IPS-15b (cell line): Measurements from ENCODE around the gene PCDH7.

Experiments
- H3K27me3 ChIP-seq: one replicate; pipeline ENCODE4 v1.6.1; 2013; ENCODE audit warnings: low read length; ENCODE audit not compliant: control insufficient read depth, insufficient read depth
- H3K36me3 ChIP-seq: one replicate; pipeline ENCODE4 v1.6.1; 2013; ENCODE audit warnings: low read length; ENCODE audit not compliant: control insufficient read depth, insufficient read depth
- H3K4me1 ChIP-seq: one replicate; pipeline ENCODE4 v1.6.1; 2013; ENCODE audit warnings: mild to moderate bottlenecking, low read length; ENCODE audit not compliant: control insufficient read depth, insufficient read depth
- H3K4me3 ChIP-seq: one replicate; pipeline ENCODE4 v1.5.1; 2013; ENCODE audit warnings: low read depth, low read length
- H3K9ac ChIP-seq: one replicate; pipeline ENCODE4 v1.6.1; 2013; ENCODE audit warnings: low read depth, mild to moderate bottlenecking, low read length
- H3K9me3 ChIP-seq: one replicate; pipeline ENCODE4 v1.6.1; 2013; ENCODE audit warnings: mild to moderate bottlenecking, low read length; ENCODE audit not compliant: control insufficient read depth, insufficient read depth

The PCDH7 gene, protein sequence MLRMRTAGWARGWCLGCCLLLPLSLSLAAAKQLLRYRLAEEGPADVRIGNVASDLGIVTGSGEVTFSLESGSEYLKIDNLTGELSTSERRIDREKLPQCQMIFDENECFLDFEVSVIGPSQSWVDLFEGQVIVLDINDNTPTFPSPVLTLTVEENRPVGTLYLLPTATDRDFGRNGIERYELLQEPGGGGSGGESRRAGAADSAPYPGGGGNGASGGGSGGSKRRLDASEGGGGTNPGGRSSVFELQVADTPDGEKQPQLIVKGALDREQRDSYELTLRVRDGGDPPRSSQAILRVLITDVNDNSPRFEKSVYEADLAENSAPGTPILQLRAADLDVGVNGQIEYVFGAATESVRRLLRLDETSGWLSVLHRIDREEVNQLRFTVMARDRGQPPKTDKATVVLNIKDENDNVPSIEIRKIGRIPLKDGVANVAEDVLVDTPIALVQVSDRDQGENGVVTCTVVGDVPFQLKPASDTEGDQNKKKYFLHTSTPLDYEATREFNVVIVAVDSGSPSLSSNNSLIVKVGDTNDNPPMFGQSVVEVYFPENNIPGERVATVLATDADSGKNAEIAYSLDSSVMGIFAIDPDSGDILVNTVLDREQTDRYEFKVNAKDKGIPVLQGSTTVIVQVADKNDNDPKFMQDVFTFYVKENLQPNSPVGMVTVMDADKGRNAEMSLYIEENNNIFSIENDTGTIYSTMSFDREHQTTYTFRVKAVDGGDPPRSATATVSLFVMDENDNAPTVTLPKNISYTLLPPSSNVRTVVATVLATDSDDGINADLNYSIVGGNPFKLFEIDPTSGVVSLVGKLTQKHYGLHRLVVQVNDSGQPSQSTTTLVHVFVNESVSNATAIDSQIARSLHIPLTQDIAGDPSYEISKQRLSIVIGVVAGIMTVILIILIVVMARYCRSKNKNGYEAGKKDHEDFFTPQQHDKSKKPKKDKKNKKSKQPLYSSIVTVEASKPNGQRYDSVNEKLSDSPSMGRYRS (N-terminal part only)

DNA sequence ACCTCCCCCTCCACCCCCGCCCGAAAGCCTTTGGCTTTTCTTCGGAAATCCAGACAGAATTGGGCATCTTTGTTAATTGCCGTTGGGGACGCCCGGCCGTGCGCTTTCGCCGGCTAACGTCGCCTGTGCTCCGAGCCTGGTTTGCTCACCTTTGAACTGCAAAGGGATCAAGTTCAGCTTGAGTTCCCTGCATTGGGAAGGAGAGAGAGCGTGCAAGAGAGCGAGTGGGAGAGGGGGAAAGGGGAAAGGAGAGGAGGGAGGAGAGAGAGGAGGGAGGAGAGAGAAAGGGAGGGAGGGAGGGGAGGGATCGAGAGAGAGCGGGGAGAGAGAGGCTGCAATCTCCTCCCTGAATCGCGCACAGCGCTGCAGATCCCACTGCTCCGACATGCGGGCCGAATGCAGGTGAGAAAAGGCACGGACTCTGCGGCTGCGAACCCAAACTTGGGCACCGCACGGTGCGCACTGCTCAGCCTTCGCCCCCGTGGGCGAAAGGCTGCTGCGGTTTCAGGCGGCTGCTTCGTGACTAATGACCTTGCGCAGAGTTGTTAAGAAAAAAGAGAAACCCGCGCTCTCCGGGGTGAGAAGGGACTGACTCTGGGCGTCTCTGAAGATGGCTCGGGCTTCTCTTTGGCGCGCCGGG, at the start of gene PCDH7:
Gene PCDH7, plus strand, starts transcription at position 349 of the 640 bp plus-strand sequence. CDS start 1,054 bp downstream, outside the sequence.
- Histone ChIP-seq H3K9ac (peak within 1 kb of the TSS; percentile 65), H3K4me3 (peak within 1 kb of the TSS; percentile 92), H3K27me3 (peaks cover 39% of the 10 kb centered on the region), H3K9me3 (no peaks in the 10 kb centered on the region), H3K36me3 (no peaks in the 10 kb centered on the region), H3K4me1 (peaks cover 5% of the 10 kb centered on the region)

DNA sequence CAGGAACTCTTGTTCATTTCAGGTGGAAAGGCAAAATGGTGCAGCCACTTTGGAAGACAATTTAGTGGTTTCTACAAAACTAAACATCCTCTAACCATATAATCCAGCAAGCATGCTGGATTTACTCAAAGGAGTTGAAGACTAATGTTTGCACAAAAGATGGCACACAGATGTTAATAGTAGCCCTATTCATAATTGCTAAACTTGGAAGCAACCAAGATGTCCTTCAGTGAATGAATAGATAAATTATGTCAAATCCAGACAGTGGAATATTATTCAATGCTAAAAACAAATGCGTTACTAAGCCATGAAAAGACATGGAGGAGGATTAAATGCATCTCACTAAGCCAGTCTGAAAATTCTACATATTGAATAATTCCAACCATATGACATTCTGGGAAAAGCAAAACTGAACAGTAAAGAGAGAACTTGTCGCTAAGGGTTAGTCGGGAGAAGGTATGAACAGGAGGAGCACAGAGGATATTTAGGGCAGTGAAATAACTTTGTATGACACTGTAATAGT, 48.2 kb upstream of the PCDH7 start:
- H3K9ac ChIP-seq: no peak overlapping the region
- peaks cover 1% of the 10 kb centered on the region for H3K9me3 ChIP-seq
- H3K4me3 ChIP-seq: no peak overlapping the region
- H3K4me1 ChIP-seq: no peaks in the 10 kb centered on the region
- H3K27me3 ChIP-seq: no peaks in the 10 kb centered on the region
- H3K36me3 ChIP-seq: no peaks in the 10 kb centered on the region

DNA sequence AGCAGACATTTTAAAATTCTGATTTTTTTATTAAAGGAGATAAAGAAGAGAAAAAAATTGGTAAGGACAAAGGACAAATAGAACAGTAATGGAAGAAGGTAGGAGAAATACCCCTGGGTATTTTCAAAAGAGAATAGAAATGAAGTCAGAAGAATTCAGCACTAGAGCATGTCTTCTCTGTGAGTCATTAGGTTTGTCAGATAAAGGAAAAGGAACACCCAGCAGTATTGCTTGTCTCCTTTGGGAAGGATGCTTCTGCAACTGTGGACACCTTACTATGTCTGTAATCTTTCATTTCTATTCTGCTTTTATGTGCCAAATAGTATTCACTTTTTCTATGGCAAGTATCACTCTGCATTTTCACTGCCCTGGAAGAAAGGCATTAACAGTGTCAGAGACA, 24.0 kb upstream of the PCDH7 start:
- Histone ChIP-seq H3K9me3 (no peaks in the 10 kb centered on the region), H3K4me3 (no peak overlapping the region), H3K36me3 (no peaks in the 10 kb centered on the region), H3K4me1 (no peaks in the 10 kb centered on the region), H3K9ac (no peak overlapping the region), H3K27me3 (no peaks in the 10 kb centered on the region)

DNA sequence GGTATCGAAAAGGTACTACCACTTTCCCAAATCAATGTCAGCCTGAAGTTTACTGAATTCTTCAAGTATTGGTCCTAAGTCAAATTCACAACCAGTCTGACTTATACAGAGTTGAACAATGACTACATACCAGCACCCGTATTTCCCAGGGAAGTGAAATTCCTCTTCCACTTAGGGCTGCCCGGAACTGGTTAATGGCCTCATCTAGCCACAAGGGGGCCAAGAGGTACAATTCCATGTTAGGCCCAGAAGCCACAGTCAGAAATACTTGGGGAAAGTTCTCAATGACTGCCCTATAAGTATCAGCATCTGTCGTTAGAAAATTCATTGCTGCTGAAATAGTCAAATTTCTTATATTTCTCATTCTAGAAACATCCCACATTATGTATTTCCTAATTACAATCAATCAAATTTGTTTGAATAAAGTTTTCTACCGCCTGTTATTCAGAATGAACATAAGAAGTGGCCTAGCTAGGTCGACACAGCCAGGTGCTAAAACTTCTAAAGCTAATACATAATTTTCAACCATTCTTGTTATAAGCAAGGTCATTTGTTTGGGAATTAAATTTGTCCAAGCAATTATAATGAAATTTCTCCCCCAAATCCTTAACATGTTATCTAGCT, 5.6 kb upstream of the PCDH7 start:
- no peak overlapping the region for H3K4me3 ChIP-seq
- H3K4me1 ChIP-seq: no peaks in the 10 kb centered on the region
- H3K36me3 ChIP-seq: no peaks in the 10 kb centered on the region
- H3K9me3 ChIP-seq: no peaks in the 10 kb centered on the region
- H3K9ac ChIP-seq: no peak overlapping the region
- H3K27me3 ChIP-seq: peaks cover 7% of the 10 kb centered on the region

DNA sequence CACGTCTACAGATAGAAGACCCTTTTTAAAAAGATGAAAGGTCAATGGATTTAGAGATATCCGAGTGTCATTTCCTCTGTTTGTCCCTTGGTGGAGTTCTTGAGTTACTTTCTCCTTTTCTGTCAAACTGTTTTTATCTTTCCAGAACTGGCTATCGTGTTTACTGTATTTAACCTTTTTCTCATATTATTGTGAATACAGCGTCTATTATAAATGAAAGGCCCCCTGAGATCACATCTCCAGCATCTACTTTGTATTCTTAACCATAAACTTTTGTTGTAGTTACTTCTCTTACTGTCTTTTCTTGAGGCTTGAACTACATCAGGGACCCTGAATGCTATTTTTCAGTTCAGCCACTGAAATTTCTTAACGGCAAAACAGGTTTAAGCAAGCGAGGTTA, 4.0 kb upstream of the PCDH7 start:
- Histone ChIP-seq H3K4me1 (no peaks in the 10 kb centered on the region), H3K27me3 (peaks cover 10% of the 10 kb centered on the region), H3K9ac (no peak overlapping the region), H3K36me3 (no peaks in the 10 kb centered on the region), H3K9me3 (no peaks in the 10 kb centered on the region), H3K4me3 (peak overlapping the region; percentile 50)

DNA sequence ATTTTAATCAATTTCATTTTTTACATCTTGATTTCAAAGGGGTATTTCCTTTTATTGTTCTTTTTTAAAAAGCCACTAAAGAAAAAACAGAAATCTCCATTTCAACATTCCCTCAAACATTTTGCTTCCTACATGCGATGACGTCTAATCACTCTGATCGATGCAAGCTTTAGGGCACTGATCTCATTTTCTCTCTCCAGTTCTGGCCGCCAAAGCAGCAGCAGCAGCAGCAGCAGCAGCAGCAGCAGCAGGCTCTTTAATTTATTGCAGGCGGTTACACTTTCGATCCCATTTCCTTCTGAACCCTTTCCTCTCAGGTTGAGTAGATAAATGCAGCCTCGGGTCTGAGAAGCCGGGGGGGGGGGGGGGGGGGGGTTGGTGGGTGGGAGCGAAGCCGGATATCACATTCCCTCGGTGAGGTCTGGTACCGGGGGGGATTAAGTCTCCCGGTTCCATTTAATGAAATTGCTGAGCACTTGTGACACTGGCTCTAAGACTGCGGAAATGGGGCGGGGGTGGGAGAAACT, 3.4 kb upstream of the PCDH7 start:
- no peaks in the 10 kb centered on the region for H3K4me1 ChIP-seq

DNA sequence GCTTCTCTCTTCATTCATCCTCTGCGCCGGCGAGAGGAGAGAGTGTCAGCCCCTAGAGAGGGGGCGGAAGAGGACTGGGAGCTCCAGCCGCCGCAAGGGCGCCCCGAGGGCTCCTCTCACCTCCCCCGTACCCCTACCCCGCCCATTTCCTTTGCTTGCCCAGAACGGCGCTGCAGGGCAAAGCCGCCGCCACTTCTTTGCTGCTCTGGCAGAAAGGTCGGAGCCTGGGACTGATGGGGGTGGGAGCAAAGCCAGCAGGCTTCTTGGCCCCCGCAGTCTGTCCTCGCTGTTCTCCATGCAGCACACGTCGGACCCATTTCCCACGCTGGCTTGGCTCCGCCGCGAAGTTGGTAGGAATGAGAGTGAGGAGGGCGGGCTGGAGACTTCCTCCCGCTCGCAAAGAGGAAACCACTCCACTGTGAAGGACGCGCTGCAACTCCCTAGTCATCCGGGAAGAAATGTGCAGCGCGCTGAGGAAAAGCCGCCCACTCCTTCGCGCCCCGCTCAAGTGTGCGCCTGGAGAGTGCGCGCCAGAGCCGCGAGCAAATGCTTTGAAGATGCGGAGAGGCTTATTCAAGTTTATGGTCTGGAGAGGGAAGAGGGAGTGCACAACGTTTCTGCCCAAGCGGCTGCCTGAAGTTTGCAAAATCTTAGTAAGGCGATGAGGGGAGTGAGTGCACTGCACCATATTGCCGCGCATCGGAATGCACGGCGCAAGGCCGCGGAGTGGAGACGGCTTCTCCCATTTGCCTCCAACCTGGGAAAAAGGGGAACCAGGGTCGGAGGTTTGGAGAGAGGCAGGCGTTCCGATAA, 2.8 kb upstream of the PCDH7 start:
- H3K27me3 ChIP-seq: peaks cover 19% of the 10 kb centered on the region
- peak overlapping the region; percentile 92 for H3K4me3 ChIP-seq
- no peaks in the 10 kb centered on the region for H3K9me3 ChIP-seq
- peak overlapping the region; percentile 57 for H3K9ac ChIP-seq
- no peaks in the 10 kb centered on the region for H3K36me3 ChIP-seq
- H3K4me1 ChIP-seq: no peaks in the 10 kb centered on the region

More for the DNA sequence above, 3.4 kb upstream of the PCDH7 start:
- Histone ChIP-seq H3K9me3 (no peaks in the 10 kb centered on the region), H3K4me3 (peak overlapping the region; percentile 92), H3K36me3 (no peaks in the 10 kb centered on the region), H3K9ac (no peak overlapping the region), H3K27me3 (peaks cover 14% of the 10 kb centered on the region)

DNA sequence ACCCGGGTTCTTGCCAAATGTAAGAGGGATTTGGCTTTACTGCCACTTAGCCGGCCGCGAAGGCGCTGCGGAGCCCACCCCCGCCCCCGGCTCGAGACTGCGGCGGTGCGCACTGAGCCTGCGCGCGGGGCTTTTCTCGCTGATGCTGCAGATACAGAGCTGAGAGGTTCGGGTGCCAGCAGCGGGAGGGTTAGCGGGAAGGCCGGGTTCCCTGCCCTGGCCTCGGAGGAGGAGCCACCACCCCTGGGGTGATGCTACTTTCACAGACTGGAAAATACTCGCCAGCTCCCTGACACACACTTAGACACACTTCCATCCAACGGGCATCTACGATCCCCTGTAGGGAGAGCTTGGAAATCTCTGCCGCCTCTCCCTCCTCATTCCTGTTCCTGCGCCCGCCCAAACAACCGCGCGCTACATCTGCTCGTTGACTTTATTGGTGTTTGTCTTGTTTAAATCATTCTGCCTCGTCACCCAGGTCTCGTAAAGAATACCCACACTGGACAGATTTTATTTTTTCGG, 2.1 kb upstream of the PCDH7 start:
- Histone ChIP-seq H3K4me1 (no peaks in the 10 kb centered on the region), H3K36me3 (no peaks in the 10 kb centered on the region), H3K4me3 (peak overlapping the region; percentile 92), H3K27me3 (peaks cover 26% of the 10 kb centered on the region), H3K9me3 (no peaks in the 10 kb centered on the region), H3K9ac (peak overlapping the region; percentile 29)

DNA sequence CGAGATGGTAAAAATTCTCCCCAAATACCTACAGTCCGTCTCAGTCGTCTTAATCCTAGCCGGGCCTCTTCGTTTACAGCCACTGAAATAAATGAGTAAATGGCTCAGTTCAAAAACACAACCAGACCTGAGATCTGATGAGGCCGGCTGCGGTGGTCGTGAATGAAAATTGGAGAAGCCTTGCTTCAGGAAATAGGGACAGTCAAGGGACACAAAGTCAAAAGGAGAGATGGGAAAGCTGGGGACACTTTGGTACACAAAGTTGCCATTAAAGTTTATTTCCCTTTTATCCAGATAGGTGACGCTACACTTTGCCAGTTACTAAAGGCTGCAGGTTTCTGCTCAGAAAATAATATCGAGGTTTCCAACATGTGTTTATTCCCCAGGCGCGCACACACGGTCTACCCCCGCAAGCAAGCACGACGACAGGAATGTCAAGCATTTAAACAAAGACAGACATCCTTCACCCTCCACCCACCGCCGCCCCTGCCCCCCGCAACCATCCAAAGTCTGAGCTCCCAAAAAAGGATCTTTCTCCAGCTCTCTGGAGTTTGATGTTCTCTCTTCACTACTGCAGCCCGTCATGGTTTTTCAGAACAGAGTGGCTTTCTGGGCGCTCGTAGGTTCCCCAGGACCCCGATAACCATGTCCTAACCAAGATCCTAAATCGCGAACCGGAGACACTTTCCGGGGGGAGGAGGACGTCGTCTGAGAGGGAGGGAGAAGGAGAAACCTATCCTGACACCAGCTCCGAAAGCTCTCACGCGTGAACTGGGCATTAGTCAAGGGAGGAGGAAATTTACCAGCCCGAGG, 1.3 kb upstream of the PCDH7 start:
- Histone ChIP-seq H3K9me3 (no peaks in the 10 kb centered on the region), H3K4me3 (peak overlapping the region; percentile 92), H3K36me3 (no peaks in the 10 kb centered on the region), H3K27me3 (peaks cover 33% of the 10 kb centered on the region), H3K9ac (peak overlapping the region; percentile 8), H3K4me1 (peaks cover 5% of the 10 kb centered on the region)
